HG03064 (cell line): ENCODE data around the gene MAP4K3.
A peak's percentile ranks its signal among the peaks of the same experiment; 100 is the strongest.
"Not testable (repeated sequence)": the region's sequence is repeated elsewhere in the genome, so short reads cannot be mapped to it uniquely, and the experiment has no call there.

Source experiments
- ATAC-seq: cut with Tn5 transposase; IDR thresholded peaks from one replicate; pipeline ENCODE4 v1.9.1; 2021; ENCODE audit warnings: low read depth; ENCODE audit not compliant: unreplicated experiment

MAP4K3 gene

DNA sequence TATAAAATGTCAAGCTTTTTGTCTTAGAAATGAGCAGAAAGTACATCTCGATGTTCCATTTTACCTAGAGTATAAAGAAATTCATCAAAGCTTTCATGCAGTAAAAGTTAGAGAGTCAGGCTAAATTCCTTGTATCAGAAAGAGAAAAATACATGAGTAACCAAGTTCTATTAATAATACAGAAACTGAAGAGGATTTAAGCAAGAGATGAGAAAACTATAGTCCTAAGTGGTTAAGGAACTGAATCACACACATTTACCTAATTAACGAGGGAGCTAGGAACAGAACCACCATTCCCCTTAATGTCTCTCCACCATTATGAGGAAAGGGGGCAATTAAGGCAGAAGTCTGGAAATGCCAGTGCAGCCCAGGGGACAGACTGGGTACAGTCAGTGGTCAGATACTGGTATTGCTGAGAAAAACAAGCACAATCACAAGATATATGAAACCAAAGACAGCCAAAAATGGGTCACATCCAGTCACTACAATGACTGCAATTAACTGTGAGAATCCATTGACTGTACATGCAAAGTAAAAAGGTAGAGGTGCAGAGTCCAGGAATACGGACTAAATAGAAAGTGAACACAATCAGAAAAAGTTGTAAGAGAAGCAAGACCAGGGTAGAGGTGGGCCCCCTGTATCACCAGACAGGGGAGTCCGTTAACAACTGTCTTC, 23.9 kb downstream of the MAP4K3 start:
- ATAC-seq = no peak

DNA sequence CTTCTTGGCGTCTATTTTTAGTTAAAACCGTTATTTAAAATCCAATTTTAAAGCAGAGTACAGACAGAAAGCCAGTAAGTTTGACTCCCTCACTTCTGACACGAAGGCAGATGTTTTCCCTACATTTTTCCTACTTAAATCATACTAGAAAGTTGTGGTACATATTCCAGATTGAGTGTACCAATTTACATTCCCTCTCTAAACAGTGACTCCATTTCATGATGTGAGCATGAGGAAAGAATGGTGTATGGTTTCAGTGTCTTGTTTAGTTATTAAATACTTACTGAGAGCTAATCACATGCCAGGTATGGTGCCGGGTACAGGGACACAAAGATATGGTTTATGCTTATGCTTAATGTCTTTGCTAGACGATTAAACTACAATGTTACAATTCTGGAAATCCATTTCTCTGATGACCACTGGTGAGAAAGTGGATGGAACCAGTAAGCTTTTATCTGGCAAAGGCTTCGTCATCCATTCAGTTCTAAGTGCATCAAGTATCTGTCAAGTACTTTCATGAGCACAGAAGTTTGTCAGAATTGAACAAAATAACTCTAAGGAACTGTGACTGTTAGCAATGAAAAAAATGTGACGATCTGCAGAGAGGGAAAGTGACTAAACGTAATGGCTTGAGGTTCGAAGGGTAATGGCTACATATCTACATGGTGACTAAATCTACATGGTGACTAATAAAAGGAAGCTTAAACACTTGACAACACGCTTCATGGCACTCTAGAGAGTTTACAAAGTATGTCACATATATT, 25.7 kb downstream of the MAP4K3 start:
- ATAC-seq = no peak

DNA sequence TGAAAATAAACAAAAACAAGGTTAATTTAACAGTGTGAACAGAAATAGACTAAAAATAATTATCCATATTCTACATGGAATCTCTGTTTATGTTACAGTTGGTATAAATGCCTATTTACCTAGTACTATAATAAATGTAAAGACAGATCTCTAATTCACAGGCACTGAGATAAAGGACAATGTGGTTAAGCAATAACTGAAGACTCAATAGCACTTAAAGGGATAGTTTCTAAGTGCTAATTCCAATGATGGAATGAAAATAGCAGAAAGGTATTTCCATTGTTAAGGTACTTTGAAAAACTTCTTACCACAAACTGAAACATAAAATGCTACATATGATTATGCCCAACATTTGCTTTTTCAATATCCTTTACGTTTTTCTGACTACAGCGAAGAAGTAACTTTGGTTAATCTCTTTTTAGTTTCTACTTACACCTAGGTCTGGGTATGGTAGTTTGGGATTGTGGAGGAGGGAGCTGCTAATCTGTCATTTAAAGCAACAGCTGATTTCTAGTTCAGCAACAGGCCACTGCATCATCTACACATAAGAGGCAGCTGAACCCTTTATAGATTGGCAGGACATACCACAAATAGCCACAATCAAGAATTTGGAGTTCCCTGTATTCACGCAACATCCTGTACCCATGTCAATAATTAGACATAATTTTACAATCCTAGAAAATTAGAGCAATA, 27.2 kb downstream of the MAP4K3 start:
- no peak for ATAC-seq

DNA sequence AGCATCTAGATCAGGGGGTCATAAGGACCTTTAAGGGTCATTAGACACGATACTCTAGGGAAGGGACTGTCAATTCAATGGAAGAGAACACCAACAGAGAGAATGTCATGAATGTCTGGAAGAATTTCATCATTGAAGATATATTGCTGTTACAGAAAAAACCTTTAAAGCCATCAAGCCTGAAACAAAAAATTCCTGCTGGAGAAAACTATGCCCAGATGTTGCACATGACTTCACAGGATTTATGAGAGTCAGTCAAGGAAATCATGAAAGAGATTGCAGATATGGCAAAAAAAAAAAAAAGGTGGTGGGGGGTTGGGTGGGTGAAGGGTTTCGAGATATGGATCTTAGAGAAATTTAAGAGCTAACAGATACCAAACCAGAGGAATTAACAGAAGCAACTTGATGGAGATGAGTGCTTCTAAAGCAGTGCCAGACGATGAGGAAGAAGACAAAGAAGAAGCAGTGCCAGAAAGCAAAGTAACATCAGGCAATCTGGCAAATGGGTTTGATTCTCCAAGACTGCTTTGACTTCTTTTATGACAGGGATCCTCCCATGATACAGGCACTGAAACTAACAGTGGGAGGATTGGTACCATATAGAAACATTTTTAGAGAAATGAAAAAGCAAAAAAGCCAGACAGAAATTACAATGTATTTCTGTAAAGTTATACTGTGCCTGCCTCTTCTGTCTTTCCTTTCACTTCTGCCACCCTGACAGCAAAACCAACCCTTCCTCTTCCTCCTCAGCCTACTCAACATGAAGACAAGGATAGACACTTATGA, 28.5 kb downstream of the MAP4K3 start:
- peak; percentile 50 for ATAC-seq

DNA sequence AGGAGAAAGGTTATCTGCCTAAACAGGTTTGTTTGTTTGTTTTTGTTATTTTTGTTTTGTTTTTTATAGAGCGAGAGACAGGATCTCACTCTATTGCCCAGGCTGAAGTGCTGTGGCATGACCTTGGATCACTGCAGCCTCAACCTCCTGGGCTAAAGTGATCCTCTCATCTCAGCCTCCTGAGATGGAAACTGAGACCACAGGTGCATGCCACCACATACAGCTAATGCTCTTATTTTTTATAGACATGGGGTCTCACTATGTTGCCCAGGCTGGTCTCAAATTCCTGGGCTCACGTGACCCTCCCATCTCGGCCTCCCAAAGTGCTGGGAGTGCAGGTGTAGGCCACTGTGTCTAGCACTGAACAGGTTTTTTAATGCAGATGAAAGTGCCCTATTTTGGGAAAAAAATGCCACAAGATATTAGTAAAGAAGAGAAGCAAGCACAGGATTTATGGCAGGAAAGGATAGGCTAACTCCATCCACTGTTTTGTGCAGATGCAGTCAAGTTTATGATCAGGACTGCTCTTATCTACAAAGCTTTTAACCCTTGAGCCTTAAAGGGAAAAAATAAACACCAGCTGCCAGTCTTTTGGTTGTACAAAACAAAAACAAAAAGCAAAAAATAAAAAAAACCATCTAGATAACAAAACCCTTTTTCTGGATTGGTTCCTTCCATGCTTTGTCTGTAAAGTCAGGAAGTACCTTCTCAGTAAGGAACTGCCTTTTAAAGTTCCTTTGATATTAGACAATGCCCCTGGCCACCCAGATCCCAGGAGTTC, 29.4 kb downstream of the MAP4K3 start:
- no peak for ATAC-seq

DNA sequence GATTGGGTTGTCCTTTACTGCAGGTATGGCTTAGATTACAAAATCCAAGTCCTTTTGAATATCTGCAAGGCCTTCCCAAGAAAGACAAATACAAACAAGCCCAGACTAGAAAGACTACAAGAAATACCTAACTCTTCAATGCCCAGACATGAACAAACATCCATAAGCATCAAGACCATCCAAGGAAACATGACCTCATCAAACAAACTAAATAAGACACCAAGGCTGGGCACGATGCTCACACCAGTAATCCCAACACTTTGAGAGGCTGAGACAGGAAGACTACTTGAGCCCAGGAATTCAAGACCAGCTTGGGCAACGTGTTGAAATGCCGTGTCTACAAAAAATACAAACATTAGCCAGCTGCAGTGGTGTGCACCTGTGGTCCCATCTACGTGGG, 31.7 kb downstream of the MAP4K3 start:
- no peak for ATAC-seq

DNA sequence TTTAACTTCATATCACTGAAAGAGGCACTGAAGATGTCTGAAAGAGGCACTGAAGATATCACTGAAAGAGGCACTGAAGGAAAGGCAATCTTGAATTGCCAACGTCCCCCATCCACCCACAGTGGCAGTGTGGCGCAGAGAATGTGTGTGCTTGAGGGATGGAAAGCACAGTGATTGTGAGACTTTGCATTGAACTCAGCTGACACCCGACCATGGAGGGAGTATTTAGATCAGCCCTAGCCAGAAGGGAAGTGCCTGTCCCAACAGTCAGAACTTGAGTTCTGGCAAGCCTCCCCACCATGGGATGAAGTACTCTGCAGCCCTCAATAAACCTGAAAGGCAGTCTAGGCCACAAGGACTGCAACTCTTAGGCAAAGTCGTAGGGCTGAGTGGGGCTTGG, 33.8 kb downstream of the MAP4K3 start:
- ATAC-seq = no peak

DNA sequence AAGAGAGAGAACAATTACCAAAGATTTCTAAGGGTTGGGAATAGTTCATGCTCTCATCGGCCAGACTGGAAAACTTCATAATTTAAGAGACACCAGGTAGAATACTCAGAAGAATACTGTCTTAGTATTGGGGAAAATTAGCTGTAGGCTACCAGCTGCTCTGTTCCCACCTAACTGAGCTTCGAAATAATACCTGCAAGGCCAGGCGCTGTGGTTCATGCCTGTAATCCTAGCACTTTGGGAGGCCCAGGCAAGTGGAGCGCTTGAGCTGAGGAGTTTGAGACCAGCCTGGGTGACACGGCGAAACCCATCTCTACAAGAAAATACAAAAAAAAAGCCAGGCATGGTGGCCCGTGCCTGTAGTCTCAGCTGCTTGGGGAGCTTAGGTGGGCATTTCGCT, 35.8 kb downstream of the MAP4K3 start:
- no peak for ATAC-seq

DNA sequence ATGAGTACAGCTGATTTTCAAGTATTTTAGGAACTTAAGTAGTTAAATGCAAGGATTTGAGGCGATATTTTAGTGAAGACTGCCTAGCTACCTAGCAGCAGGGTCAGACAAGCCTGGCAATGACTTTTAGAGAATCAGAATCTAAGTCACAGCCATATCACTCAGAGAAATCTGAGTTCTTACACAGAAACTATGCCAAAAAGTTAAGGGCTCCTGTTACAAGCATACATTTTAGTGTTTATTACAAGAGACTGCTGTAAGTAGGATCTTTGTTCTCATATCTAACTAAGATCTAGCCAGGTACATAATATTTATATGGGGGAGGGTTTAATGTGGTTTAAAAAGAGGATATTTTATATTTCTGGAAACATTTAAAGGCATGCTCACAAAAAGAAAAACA, 37.5 kb downstream of the MAP4K3 start:
- no peak for ATAC-seq

DNA sequence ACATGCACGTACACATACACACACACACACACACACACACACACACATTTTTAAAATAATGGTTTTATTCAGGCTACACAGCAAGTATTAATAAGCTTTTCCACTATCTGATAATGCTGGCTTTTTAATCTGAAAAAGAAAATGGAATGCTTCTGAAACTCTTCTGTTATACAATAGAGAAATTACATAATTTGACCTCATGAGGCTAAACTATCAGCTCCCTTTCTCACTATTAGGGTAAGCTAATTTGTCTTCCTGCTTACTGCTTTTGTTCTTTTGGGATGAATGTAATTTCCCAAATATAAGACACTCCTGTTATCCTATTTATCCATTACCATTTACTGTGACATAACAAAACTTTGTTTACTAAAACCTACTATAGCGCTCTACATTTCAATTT, 41.8 kb downstream of the MAP4K3 start:
- no peak for ATAC-seq

DNA sequence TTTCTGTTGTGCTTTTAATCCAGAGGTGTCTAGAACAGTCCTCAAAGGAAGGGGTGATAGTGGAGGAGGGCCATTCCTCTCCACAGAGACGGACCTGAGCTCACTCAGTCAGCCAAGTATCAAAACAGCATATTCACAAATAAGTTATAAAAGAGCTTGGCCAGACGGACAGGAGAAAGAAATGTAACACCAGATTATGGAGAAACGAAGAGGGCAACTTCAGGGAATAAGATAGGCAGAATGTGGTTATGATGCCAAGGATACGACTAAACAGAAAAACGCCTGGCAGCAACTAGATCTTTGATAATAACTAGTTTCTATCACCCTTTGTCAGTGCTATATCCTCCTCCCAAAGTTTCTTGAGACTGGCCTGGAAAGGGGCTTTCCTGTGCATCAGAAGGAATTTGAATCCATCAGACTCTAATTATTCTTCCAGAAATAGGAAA, 42.5 kb downstream of the MAP4K3 start:
- ATAC-seq = no peak

DNA sequence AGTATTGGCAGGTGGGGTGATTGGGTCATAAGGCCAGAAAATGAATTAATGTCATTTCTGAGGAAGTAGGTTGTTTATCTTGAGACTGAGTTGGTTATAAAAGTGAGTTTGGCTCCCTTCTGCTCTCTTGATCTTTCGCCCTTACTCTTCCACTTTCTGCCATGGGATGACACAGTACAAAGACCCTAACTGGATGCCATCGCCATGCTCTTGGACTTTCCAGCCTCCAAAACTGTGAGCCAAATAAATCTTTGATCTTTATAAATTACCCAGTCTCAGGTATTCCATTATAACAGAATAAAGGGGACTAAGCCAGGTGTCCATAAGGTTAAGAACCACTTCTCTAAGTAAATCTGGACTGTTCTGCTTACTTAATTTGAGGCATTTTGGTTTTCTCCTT, 44.4 kb downstream of the MAP4K3 start:
- ATAC-seq = no peak

DNA sequence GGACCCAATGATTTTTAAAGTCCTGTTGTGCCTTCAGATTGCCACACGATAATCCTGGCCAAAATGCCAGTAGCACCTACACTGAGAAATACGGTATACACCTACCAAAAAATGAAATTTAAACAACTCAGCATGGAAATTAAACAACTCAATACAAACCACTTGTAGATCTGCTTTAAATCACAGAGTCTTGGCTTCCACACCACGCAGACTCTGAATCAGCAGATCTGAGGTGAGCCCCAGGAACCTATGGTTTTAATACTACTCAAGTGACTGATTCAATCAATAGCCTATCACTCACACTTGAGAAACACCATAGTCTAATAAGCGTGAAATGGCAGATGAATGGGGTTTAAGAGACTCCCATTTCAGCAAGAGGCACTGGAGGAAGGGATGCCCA, 46.9 kb downstream of the MAP4K3 start:
- no peak for ATAC-seq

DNA sequence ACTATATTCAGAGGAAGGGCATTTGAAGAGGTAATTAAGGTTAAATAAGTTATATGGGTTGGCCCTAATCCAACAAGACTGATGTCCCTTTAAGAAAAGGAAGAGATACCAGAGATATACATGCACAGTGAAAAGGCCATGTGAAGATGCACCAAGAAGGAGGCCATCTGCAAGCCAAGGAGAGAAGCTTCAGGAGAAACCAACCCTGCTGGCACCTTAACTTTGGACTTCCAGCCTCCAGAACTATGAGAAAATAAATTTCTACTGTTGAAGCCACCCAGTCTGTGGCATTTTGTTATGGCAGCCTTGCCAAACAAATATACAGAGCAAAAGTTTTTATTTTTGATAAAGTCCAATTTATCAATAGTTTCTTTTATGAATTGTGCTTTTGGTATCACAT, 51.0 kb downstream of the MAP4K3 start:
- no peak for ATAC-seq

DNA sequence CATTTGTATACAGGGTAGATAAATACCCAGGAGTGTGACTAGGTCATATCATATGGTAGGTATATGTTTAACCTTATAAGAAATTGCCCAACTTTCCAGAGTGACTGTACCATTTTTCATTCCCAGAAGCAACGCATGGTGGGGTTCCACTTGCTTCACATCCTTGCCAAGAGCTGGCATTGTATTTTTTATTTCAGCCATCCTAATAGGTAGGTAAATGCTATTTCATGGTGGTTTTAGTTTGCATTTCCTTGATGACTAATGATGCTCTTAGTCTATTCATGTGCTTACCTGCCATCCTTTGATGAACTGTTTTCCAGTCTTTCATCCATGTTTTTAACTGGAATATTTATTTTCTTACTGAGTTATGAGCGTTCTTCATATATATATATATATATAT, 51.9 kb downstream of the MAP4K3 start:
- no peak for ATAC-seq

DNA sequence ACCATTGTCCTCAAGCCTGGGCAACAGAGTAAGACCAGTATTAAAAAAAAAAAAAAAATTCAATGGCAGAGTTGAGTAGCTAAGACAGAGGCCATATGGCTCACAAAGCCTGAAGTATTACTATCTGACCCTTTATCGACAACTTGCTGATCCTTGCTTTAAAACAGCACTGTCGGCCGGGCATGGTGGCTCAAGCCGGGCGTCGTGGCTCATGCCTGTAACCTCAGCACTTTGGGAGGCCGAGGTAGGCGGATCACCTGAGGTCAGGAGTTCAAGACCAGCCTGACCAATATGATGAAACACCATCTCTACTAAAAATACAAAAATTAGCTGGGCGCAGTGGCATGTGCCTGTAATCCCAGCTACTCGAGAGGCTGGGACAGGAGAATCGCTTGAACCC, 53.0 kb downstream of the MAP4K3 start:
- not testable (repeated sequence) for ATAC-seq

DNA sequence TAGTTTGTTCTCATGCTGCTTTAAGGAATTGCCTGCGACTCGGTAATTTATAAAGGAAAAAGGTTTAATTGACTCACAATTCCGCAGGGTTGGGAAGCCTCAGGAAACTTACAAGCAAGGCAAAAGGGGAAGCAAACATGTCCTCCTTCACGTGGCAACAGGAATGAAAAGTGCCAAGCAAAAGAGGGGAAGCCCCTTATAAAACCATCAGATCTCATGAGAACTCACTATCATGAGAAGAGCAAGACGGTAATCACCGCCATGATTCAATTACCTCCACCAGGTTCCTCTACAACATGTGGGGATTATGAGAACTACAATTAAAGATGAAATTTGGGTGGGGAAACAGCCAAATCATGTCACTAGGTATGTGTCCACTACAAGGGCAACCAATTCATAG, 53.9 kb downstream of the MAP4K3 start:
- ATAC-seq = no peak

DNA sequence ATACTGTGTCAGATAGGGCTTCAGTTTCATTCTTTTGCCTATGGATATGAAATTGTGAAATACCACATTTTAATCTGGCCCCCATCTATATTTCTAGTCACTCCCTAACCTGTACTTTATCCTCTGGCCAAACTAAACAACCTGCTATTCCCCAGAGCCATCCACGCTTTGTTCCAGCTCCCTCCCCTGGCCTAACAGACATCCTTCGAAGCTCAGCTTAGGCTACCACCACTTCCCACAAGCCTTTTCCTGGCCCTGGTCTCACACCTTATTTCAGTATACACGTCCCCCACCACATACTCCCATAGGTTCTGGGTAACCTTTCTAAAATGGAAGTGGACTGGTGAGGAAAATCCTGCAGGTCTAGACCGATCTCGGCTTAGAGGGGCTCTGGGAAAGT, 55.4 kb downstream of the MAP4K3 start:
- no peak for ATAC-seq

DNA sequence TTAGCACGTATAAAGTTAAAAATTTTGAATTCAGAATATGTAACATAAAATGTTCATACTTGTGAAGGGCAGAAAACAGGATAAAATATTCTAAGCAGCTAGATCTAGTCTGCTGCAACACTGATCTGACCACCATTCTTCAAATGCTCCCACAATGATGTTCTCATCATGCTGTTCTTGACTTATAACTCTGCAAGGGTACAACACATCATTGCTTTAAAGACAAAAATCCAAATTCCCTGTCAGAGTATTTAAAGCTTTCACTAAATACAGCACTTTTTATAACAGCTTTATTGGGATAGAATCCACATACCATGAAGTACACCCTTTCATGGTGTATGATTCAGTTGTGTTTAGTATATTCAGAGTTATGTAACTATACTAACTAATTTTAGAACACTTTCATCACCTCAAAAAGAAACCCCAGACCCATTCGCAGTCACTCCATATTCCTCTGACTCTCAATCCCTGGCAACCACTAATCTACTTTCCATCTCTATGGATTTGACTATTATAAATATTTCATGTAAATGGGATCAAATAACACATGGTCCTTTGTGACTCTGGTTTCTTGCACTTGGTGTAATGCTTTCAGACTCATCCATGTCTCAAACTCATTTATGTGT, 56.4 kb downstream of the MAP4K3 start:
- ATAC-seq = no peak
